NCI-H510A (cell line): ENCODE data around the gene ITLN1.
"Not testable (repeated sequence)": the region's sequence is repeated elsewhere in the genome, so short reads cannot be mapped to it uniquely, and the experiment has no call there.

Experiments
- DNase-seq: peaks from one replicate; lab custom pipeline; 2025; lab: John Stamatoyannopoulos, UW

ITLN1 gene

GRCh38 chr1:160882582-160882981, 2.4 kb downstream of the ITLN1 start:
- no peak for DNase-seq

GRCh38 chr1:160881264-160881663, 3.7 kb downstream of the ITLN1 start:
- DNase-seq = not testable (repeated sequence)

GRCh38 chr1:160880216-160880615, 4.8 kb downstream of the ITLN1 start:
- DNase-seq = no peak

- DNase-seq = no peak
Observed at GRCh38 chr1:160879056-160879455, 5.9 kb downstream of the ITLN1 start.

GRCh38 chr1:160877221-160877620, 7.8 kb downstream of the ITLN1 start:
- no peak for DNase-seq

- no peak for DNase-seq
Observed at GRCh38 chr1:160876311-160876710, 8.7 kb downstream of the ITLN1 start.

GRCh38 chr1:160875591-160875990, 9.4 kb downstream of the ITLN1 start:
- not testable (repeated sequence) for DNase-seq

- no peak for DNase-seq
Observed at GRCh38 chr1:160874935-160875334, 10.0 kb downstream of the ITLN1 start.

- no peak for DNase-seq
Observed at GRCh38 chr1:160868141-160868540, 16.8 kb downstream of the ITLN1 start.

GRCh38 chr1:160867651-160868050, 17.3 kb downstream of the ITLN1 start:
- DNase-seq = not testable (repeated sequence)

GRCh38 chr1:160866695-160867260, 18.2 kb downstream of the ITLN1 start:
- DNase-seq = no peak

- DNase-seq = no peak
Observed at GRCh38 chr1:160866001-160866694, 18.8 kb downstream of the ITLN1 start.

- no peak for DNase-seq
Observed at GRCh38 chr1:160865337-160865736, 19.6 kb downstream of the ITLN1 start.

GRCh38 chr1:160864173-160864572, 20.8 kb downstream of the ITLN1 start:
- no peak for DNase-seq

GRCh38 chr1:160863774-160864131, 21.2 kb downstream of the ITLN1 start:
- no peak for DNase-seq

- no peak for DNase-seq
Observed at GRCh38 chr1:160863061-160863773, 21.8 kb downstream of the ITLN1 start.

GRCh38 chr1:160862203-160863060, 22.5 kb downstream of the ITLN1 start, which contains the start of gene CD244:
Gene CD244, minus strand, starts transcription at chr1:160862887. Its CDS starts 210 bp downstream, at chr1:160862677.
- DNase-seq = no peak

GRCh38 chr1:160860840-160861505, 24.0 kb downstream of the ITLN1 start:
- DNase-seq = no peak

GRCh38 chr1:160859166-160859565, 25.8 kb downstream of the ITLN1 start:
- DNase-seq = no peak

- DNase-seq = no peak
Observed at GRCh38 chr1:160858507-160858906, 26.5 kb downstream of the ITLN1 start.

- DNase-seq = no peak
Observed at GRCh38 chr1:160858097-160858496, 26.9 kb downstream of the ITLN1 start.
